ENCODE data around the gene DCTN2. TPM values are rescaled to one million over a fixed set of nuclear protein-coding genes. Genes with fewer than 3 reads are reported as not detected.

Gene DCTN2
- total and polyA plus RNA-seq, 4 donors, result 60.0 to 110 (median 84.2) TPM

DNA sequence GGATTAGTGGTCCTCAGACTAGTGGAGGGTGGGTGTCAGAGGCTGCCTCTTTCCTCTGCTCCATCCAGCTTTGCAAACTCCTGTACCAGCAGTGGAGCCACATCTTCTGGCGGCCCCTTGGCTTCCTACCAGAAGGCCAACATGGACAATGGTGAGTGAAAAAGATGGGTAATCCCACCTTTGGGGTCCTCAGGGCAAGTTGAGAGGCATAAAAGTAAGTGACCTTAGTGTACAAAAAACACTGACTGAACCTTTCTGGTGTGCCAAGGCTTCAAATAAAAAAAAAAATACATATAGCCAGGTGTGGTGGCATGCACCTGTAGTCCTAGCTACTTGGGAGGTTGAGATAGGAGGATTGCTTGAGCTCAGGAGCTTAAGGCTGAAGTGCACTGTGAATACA, 34.8 kb upstream of the DCTN2 start:
- no peak for ATAC-seq (ENCODE audit: insufficient read depth, low FRiP score)

GRCh38 chr12:57580466-57580795, 33.4 kb upstream of the DCTN2 start:
- Histone ChIP-seq H3K27ac (ENCODE audit: low read depth in 1 of 2, low read length in 1 of 2) (no peak overlapping the region), H3K27me3 (ENCODE audit: control insufficient read depth in 3 of 3, insufficient read depth in 3 of 3, low read length in 2 of 3) (peaks cover 0 to 5% (median 4%) of the 10 kb centered on the region in 3 donors), H3K4me1 (ENCODE audit: control insufficient read depth in 5 of 5, insufficient read depth in 5 of 5, low read length in 5 of 5) (no peaks in the 10 kb centered on the region), H3K36me3 (ENCODE audit: control insufficient read depth in 4 of 4, insufficient read depth in 4 of 4, low read length in 4 of 4) (no peaks in the 10 kb centered on the region), H3K9me3 (ENCODE audit: control insufficient read depth in 4 of 4, insufficient read depth in 3 of 4, low read length in 3 of 4) (no peaks in the 10 kb centered on the region), H3K9ac (ENCODE audit: insufficient read depth in 1 of 2, low read length in 2 of 2) (no peak overlapping the region), H3K4me3 (no peak overlapping the region)
- DNase-seq (no peak), ATAC-seq (ENCODE audit: insufficient read depth, low FRiP score) (no peak)
- no peak for TF ChIP-seq CTCF (IDR thresholded peaks at IDR 0.05; ENCODE audit: control extremely low read depth, extremely low read depth)
- 92 to 94% methylated on average over 4 of the region's 4 CpGs for WGBS, 2 donors

More for the DNA sequence above, 34.8 kb upstream of the DCTN2 start:
- no peak for DNase-seq
- Histone ChIP-seq H3K36me3 (ENCODE audit: control insufficient read depth in 4 of 4, insufficient read depth in 4 of 4, low read length in 4 of 4) (no peaks in the 10 kb centered on the region), H3K9ac (ENCODE audit: insufficient read depth in 1 of 2, low read length in 2 of 2) (no peak overlapping the region), H3K4me1 (ENCODE audit: control insufficient read depth in 5 of 5, insufficient read depth in 5 of 5, low read length in 5 of 5) (no peaks in the 10 kb centered on the region), H3K27ac (ENCODE audit: low read depth in 1 of 2, low read length in 1 of 2) (no peak overlapping the region), H3K9me3 (ENCODE audit: control insufficient read depth in 4 of 4, insufficient read depth in 3 of 4, low read length in 3 of 4) (no peaks in the 10 kb centered on the region), H3K4me3 (no peak overlapping the region), H3K27me3 (ENCODE audit: control insufficient read depth in 3 of 3, insufficient read depth in 3 of 3, low read length in 2 of 3) (peaks cover 0 to 5% (median 4%) of the 10 kb centered on the region in 3 donors)
- WGBS, 2 donors, result 91 to 100% methylated on average over 1 of the region's 1 CpG
- TF ChIP-seq CTCF (IDR thresholded peaks at IDR 0.05; ENCODE audit: control extremely low read depth, extremely low read depth), result no peak

DNA sequence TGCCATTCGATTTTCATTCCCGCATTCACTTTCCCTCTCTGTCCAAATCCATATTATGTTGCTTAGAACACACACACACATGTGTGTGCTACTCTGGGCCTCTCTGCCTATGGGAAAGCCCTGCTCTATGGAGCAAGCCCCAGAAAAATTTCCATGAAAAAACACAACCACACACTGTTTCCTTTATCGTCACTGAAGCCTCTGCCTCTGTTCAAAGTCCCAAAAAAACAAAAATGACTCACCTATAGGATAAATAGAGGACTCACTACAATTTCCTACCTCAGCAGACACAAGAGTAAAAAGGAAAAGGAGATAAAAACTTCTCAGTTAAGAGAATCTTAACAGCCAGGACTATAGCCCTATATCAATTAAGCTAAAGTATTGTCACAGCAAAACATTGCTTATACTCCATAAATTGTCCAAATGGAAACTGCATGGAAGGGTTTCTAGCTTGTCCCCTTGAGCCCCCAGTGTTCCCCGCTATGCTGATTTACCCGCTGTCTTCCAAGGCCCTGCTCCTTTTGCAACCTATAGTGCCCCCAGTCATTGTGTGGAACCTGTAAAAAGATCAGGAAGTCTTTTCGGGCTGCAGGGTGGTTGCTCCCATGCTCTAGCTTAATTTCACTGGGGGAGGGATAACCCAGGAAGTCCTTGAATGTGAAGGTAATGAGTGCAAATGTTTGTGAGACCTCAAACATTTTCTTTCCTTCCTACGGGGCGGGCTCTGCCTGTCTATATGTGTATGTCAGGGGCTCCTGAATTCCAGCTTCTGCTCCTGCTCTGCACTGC, 32.9 kb upstream of the DCTN2 start:
- ATAC-seq (ENCODE audit: insufficient read depth, low FRiP score) (no peak), DNase-seq (no peak)

More for the DNA sequence above, 32.9 kb upstream of the DCTN2 start:
- Histone ChIP-seq H3K9me3 (ENCODE audit: control insufficient read depth in 4 of 4, insufficient read depth in 3 of 4, low read length in 3 of 4) (no peaks in the 10 kb centered on the region), H3K27ac (ENCODE audit: low read depth in 1 of 2, low read length in 1 of 2) (no peak overlapping the region), H3K4me1 (ENCODE audit: control insufficient read depth in 5 of 5, insufficient read depth in 5 of 5, low read length in 5 of 5) (no peaks in the 10 kb centered on the region), H3K4me3 (no peak overlapping the region), H3K36me3 (ENCODE audit: control insufficient read depth in 4 of 4, insufficient read depth in 4 of 4, low read length in 4 of 4) (no peaks in the 10 kb centered on the region), H3K9ac (ENCODE audit: insufficient read depth in 1 of 2, low read length in 2 of 2) (no peak overlapping the region), H3K27me3 (ENCODE audit: control insufficient read depth in 3 of 3, insufficient read depth in 3 of 3, low read length in 2 of 3) (peaks cover 0 to 5% (median 4%) of the 10 kb centered on the region in 3 donors)
- no peak for TF ChIP-seq CTCF (IDR thresholded peaks at IDR 0.05; ENCODE audit: control extremely low read depth, extremely low read depth)
- 92% methylated on average over 8 of the region's 8 CpGs for WGBS, 2 donors

Data from lung (tissue), 12 donors.